Nephron (organoid): ENCODE results near the gene CABP1.

Source experiments
- H3K27ac Mint-ChIP-seq, 3 experiments: 2 replicates each; pipeline ENCODE4 v1.8.0; 2020; ENCODE audit warnings: mixed read lengths in 3 of 3, mild to moderate bottlenecking in 2 of 3, moderate library complexity in 1 of 3
- H3K27me3 Mint-ChIP-seq: 2 replicates; pipeline ENCODE4 v1.8.0; 2021; ENCODE audit warnings: low read depth, mild to moderate bottlenecking, moderate library complexity, mixed read lengths
- H3K36me3 Mint-ChIP-seq: 2 replicates; pipeline ENCODE4 v1.8.0; 2020; ENCODE audit warnings: low read depth, mixed read lengths
- H3K4me1 Mint-ChIP-seq: 2 replicates; pipeline ENCODE4 v1.8.0; 2020; ENCODE audit warnings: mixed read lengths
- H3K4me3 Mint-ChIP-seq, 3 experiments: 2 replicates each; pipeline ENCODE4 v1.8.0; 2020; ENCODE audit warnings: mild to moderate bottlenecking in 3 of 3, mixed read lengths in 3 of 3, moderate library complexity in 2 of 3
- H3K9me3 Mint-ChIP-seq: 2 replicates; pipeline ENCODE4 v1.8.0; 2020; ENCODE audit warnings: mixed read lengths
- CTCF ChIP-seq, 3 experiments: fragments of 200-600 bp; sonication (generic); IDR thresholded peaks; one replicate each; pipeline ENCODE4 v1.5.0; 2021; ENCODE audit warnings: antibody characterized with exemption in 3 of 3; ENCODE audit not compliant: unreplicated experiment in 3 of 3

CABP1 gene

GRCh38 chr12:120647375-120647755 is 6.9 kb downstream of the CABP1 start:
- Mint-ChIP-seq H3K9me3 (no peaks in the 10 kb centered on the region), H3K27me3 (peaks cover 79% of the 10 kb centered on the region), H3K27ac (no peak overlapping the region)

GRCh38 chr12:120649442-120650232 is 9.2 kb downstream of the CABP1 start:
- TF ChIP-seq CTCF (IDR thresholded peaks at IDR 0.05; ENCODE audit: unreplicated experiment in 3 of 3) = no peak
- Mint-ChIP-seq H3K4me1 (peaks cover 46% of the 10 kb centered on the region), H3K36me3 (no peaks in the 10 kb centered on the region), H3K27me3 (peaks cover 66% of the 10 kb centered on the region), H3K27ac (peak overlapping the region in 2 of 3 experiments; percentile 32 to 40), H3K9me3 (no peaks in the 10 kb centered on the region), H3K4me3 (peak overlapping the region; percentile 72 to 83 (median 79))

More at GRCh38 chr12:120647375-120647755, 6.9 kb downstream of the CABP1 start:
- no peak for TF ChIP-seq CTCF (IDR thresholded peaks at IDR 0.05; ENCODE audit: unreplicated experiment in 3 of 3)
- H3K4me1 Mint-ChIP-seq = peaks cover 38% of the 10 kb centered on the region
- H3K36me3 Mint-ChIP-seq = no peaks in the 10 kb centered on the region
- no peak overlapping the region for H3K4me3 Mint-ChIP-seq

DNA sequence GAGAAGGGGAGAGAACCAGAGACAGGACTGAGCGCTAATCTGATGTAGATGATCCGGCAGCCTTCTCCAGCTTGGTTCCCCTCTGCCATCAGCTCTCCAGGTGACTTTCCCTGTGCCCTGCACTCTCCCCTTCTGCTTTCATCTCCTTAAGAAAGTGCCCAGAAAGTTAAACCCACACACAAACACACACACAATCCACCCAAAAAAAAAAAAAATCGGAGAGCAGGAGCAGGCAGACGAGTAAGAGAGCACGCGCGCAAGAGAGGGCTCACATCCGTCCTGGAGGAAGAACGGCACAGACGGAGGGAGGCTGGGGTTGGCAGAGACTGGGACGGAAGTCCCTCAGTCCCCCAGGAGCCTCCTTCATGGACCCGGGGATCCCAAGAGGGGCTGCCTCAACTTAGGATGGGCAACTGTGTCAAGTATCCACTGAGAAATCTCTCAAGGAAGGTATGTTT is 9.8 kb downstream of the CABP1 start:
- H3K27ac Mint-ChIP-seq = no peak overlapping the region
- no peak for TF ChIP-seq CTCF (IDR thresholded peaks at IDR 0.05; ENCODE audit: unreplicated experiment in 3 of 3)
- peaks cover 65% of the 10 kb centered on the region for H3K27me3 Mint-ChIP-seq
- no peaks in the 10 kb centered on the region for H3K36me3 Mint-ChIP-seq
- H3K4me3 Mint-ChIP-seq = peak overlapping the region in 1 of 3 experiments; percentile 12
- H3K9me3 Mint-ChIP-seq = no peaks in the 10 kb centered on the region
- peaks cover 46% of the 10 kb centered on the region for H3K4me1 Mint-ChIP-seq

- Mint-ChIP-seq H3K27ac (no peak overlapping the region), H3K4me3 (no peak overlapping the region), H3K27me3 (peaks cover 50% of the 10 kb centered on the region), H3K9me3 (no peaks in the 10 kb centered on the region), H3K4me1 (peaks cover 44% of the 10 kb centered on the region), H3K36me3 (no peaks in the 10 kb centered on the region)
- no peak for TF ChIP-seq CTCF (IDR thresholded peaks at IDR 0.05; ENCODE audit: unreplicated experiment in 3 of 3)
Observed at GRCh38 chr12:120651821-120652220, 11.4 kb downstream of the CABP1 start.

DNA sequence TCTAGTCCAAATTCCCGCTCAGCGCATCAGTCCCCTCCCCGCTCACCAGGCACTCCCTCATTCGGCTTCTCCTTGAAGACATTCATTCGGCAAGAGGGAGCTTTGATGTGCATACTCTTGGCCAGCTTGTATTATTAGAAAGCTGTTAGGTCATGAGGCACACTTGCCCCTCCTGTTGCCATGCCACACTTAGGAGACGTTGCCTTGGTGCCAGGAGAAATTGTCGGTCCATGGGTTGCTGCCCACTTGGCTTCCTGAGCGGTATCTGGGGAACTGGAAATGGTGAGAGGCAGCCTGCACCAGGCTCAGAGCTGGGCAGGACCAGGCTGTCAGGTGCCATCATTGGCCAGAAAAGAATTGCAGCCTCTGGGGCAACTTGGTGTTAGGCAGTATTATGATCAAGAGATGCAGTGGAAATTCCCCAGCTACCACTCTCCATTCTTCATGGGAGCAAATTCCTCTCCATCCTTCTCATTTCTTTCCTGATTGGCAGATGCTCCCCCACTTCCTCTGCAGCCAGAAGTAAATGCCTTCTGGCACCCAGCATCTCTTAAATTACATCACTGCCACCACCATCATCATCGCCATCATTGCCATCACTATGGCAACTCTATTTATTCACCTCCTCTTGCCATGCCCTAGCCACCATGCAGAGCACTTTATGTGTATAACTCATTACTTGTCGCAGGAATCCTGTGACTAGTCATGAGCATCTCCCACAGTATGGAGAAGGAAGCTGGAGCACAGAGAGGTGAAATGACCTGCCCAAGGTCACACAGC is 12.4 kb downstream of the CABP1 start:
- Mint-ChIP-seq H3K27ac (peak overlapping the region in 1 of 3 experiments; percentile 18), H3K4me1 (peaks cover 40% of the 10 kb centered on the region), H3K36me3 (no peaks in the 10 kb centered on the region), H3K4me3 (no peak overlapping the region), H3K9me3 (no peaks in the 10 kb centered on the region), H3K27me3 (peaks cover 44% of the 10 kb centered on the region)
- TF ChIP-seq CTCF (IDR thresholded peaks at IDR 0.05; ENCODE audit: unreplicated experiment in 3 of 3) = no peak
